GM23338 (cell line): ENCODE data around the gene TTLL13. TPM values are rescaled to one million over a fixed set of nuclear protein-coding genes. Genes with fewer than 3 reads are reported as not detected.
A peak's percentile ranks its signal among the peaks of the same experiment; 100 is the strongest.

Experiments
- ATAC-seq: fragments of 200-7000 bp; cut with Tn5 transposase; 3 replicates; pipeline ENCODE4 v1.9.1; 2020
- DNase-seq: peaks from one replicate; pipeline ENCODE4 v3.0.0-alpha.2; 2015; ENCODE audit warnings: low spot score
- H2AFZ ChIP-seq: fragments of 200-600 bp; sonication (generic); 2 replicates; pipeline ENCODE4 v1.8.0; 2016; ENCODE audit warnings: antibody characterized with exemption, mild to moderate bottlenecking, moderate library complexity
- H3F3A ChIP-seq: fragments of 200-600 bp; sonication (generic); replicated peaks from 2 replicates; pipeline ENCODE4 v1.8.0; 2017; ENCODE audit warnings: antibody characterized with exemption, mixed run types, low read depth
- H3K27ac ChIP-seq: fragments of 200-600 bp; sonication (generic); 2 replicates; pipeline ENCODE4 v1.6.1; 2016; ENCODE audit warnings: low read depth
- H3K27me3 ChIP-seq: fragments of 200-600 bp; sonication (generic); 2 replicates; pipeline ENCODE4 v1.8.0; 2016; ENCODE audit warnings: mild to moderate bottlenecking, mixed run types, moderate library complexity; ENCODE audit not compliant: insufficient read depth
- H3K36me3 ChIP-seq: fragments of 200-600 bp; sonication (generic); 2 replicates; pipeline ENCODE4 v1.8.0; 2016; ENCODE audit warnings: mild to moderate bottlenecking; ENCODE audit not compliant: insufficient read depth
- H3K4me1 ChIP-seq: fragments of 200-600 bp; sonication (generic); 2 replicates; pipeline ENCODE4 v1.8.0; 2016; ENCODE audit warnings: mild to moderate bottlenecking, moderate library complexity; ENCODE audit not compliant: insufficient read depth
- H3K4me2 ChIP-seq: fragments of 200-600 bp; sonication (generic); 2 replicates; pipeline ENCODE4 v1.7.1; 2017; ENCODE audit warnings: mixed run types
- H3K4me3 ChIP-seq: fragments of 200-600 bp; sonication (generic); 2 replicates; pipeline ENCODE4 v1.6.1; 2016; ENCODE audit warnings: mixed run types
- H3K79me2 ChIP-seq: fragments of 200-600 bp; sonication (generic); replicated peaks from 2 replicates; pipeline ENCODE4 v1.8.0; 2017; ENCODE audit warnings: mild to moderate bottlenecking; ENCODE audit not compliant: insufficient read depth
- H3K9me2 ChIP-seq: fragments of 200-600 bp; sonication (generic); 2 replicates; pipeline ENCODE4 v1.8.0; 2017; ENCODE audit not compliant: insufficient read depth
- H4K20me1 ChIP-seq: fragments of 200-600 bp; sonication (generic); replicated peaks from 2 replicates; pipeline ENCODE4 v1.8.0; 2017; ENCODE audit warnings: mild to moderate bottlenecking; ENCODE audit not compliant: insufficient read depth
- H3K27ac Mint-ChIP-seq: 2 replicates; pipeline ENCODE4 v1.8.0; 2020; ENCODE audit warnings: inconsistent platforms, mild to moderate bottlenecking, moderate library complexity, mixed read lengths
- H3K27me3 Mint-ChIP-seq: 3 replicates; pipeline ENCODE4 v1.8.0; 2022; ENCODE audit warnings: low read depth, mild to moderate bottlenecking, moderate library complexity, mixed read lengths, inconsistent platforms; ENCODE audit not compliant: insufficient read depth, poor library complexity
- H3K36me3 Mint-ChIP-seq: 3 replicates; pipeline ENCODE4 v1.8.0; 2021; ENCODE audit warnings: low read depth, mild to moderate bottlenecking, inconsistent platforms, moderate library complexity, mixed read lengths
- H3K4me1 Mint-ChIP-seq: 3 replicates; pipeline ENCODE4 v1.8.0; 2020; ENCODE audit warnings: mild to moderate bottlenecking, inconsistent platforms, mixed read lengths
- H3K4me3 Mint-ChIP-seq: 3 replicates; pipeline ENCODE4 v1.8.0; 2021; ENCODE audit warnings: moderate library complexity, mild to moderate bottlenecking, inconsistent platforms, mixed read lengths
- H3K9me3 Mint-ChIP-seq: 3 replicates; pipeline ENCODE4 v1.8.0; 2020; ENCODE audit warnings: moderate library complexity, mild to moderate bottlenecking, inconsistent platforms, mixed read lengths
- EZH2 ChIP-seq: fragments of 200-600 bp; sonication (generic); IDR thresholded peaks from one replicate; pipeline ENCODE4 v1.8.0; 2017; ENCODE audit warnings: antibody characterized with exemption, mild to moderate bottlenecking, low read depth; ENCODE audit not compliant: unreplicated experiment
- JUNB ChIP-seq: IDR thresholded peaks from one replicate; pipeline ENCODE4 v1.6.1; 2016; ENCODE audit warnings: antibody characterized with exemption; ENCODE audit not compliant: unreplicated experiment
- NANOG ChIP-seq: IDR thresholded peaks from 2 replicates; pipeline ENCODE4 v1.6.1; 2016; ENCODE audit warnings: antibody characterized with exemption, borderline replicate concordance
- POLR2AphosphoS5 ChIP-seq: IDR thresholded peaks from 2 replicates; pipeline ENCODE4 v1.6.1; 2016; ENCODE audit warnings: antibody characterized with exemption, low read depth
- ZNF331 ChIP-seq: fragments of 250-450 bp; sonication (Bioruptor Pico); IDR thresholded peaks from 2 replicates; pipeline ENCODE4 v1.5.0; 2020; ENCODE audit warnings: low read depth, mild to moderate bottlenecking, moderate library complexity
- polyA plus RNA-seq: library from polyadenylated mRNA; unstranded; fragments of >200 nt; fragmentation: Nextera tagmentation; extraction: Ambion mirVana; gene quantifications from 2 replicates; pipeline ENCODE4 v1.2.1, GENCODE V29; 2016
- total RNA-seq: library from RNA; depleted of rRNA; stranded (reverse); fragments of >200 nt; shearing (Covaris generic); gene quantifications from 2 replicates; pipeline ENCODE4 v1.2.3, GENCODE V29; 2014
- TF ChIP-seq, protein P1 (sequence below): fragments of 250-450 bp; sonication (Bioruptor Pico); IDR thresholded peaks from 2 replicates; pipeline ENCODE4 v1.5.0; 2020; ENCODE audit warnings: mild to moderate bottlenecking, moderate library complexity
- TF ChIP-seq, protein P2 (sequence below), 2 experiments: fragments of 200-600 bp in 1 of 2; sonication (generic) in 1 of 2; conservative IDR thresholded peaks; 2 replicates each; pipeline versions ENCODE4 v1.5.1 to v1.6.1; 2016 to 2017; ENCODE audit warnings: antibody characterized with exemption in 2 of 2, low read depth in 2 of 2, mild to moderate bottlenecking in 2 of 2, moderate library complexity in 1 of 2
- TF ChIP-seq, protein P3 (sequence below): IDR thresholded peaks from one replicate; pipeline ENCODE4 v1.6.1; 2018; ENCODE audit warnings: antibody characterized with exemption; ENCODE audit not compliant: unreplicated experiment

Gene TTLL13
- total and polyA plus RNA-seq, 2 experiments from 2014 or later: not detected

DNA sequence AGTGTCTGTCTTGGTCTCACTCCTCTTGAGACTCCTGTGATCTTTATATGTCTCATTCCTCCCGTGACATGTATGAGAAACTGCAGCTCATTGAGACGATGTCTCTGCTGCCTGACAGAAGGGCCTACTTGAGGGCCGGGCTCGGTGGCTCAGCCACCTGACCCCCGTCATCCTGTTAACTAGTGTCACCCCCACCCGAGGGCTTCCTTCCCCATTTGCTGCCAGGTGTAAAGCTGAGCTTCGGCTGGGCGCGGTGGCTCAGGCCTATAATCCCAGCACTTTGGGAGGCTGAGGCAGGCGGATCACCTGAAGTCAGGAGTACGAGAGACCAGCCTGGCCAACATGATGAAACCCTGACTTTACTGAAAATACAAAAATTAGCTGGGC is 35.5 kb upstream of the TTLL13 start:
- Mint-ChIP-seq H3K4me1 (peaks cover 19% of the 10 kb centered on the region), H3K27me3 (peaks cover 13% of the 10 kb centered on the region), H3K4me3 (no peak overlapping the region), H3K36me3 (peaks cover 6% of the 10 kb centered on the region; the same call in 2 of the 3 replicates), H3K9me3 (no peaks in the 10 kb centered on the region), H3K27ac (no peak overlapping the region; the same call in 1 of the 2 replicates)
- Histone ChIP-seq H3K79me2 (peaks cover 26% of the 10 kb centered on the region), H3K4me2 (no peak overlapping the region), H3K4me3 (no peak overlapping the region), H3K27ac (peak overlapping the region; percentile 78; the same call in 1 of the 2 replicates), H4K20me1 (peaks cover 13% of the 10 kb centered on the region), H2AFZ (no peak overlapping the region), H3K27me3 (no peaks in the 10 kb centered on the region), H3K9me2 (no peaks in the 10 kb centered on the region), H3F3A (no peaks in the 10 kb centered on the region), H3K4me1 (no peaks in the 10 kb centered on the region; the same call in 1 of the 2 replicates), H3K36me3 (0 out of 2 replicates have a peak, but pooled peaks cover 3% of the 10 kb centered on the region)
- ATAC-seq (no peak), DNase-seq (no peak)
- TF ChIP-seq, protein P1, sequence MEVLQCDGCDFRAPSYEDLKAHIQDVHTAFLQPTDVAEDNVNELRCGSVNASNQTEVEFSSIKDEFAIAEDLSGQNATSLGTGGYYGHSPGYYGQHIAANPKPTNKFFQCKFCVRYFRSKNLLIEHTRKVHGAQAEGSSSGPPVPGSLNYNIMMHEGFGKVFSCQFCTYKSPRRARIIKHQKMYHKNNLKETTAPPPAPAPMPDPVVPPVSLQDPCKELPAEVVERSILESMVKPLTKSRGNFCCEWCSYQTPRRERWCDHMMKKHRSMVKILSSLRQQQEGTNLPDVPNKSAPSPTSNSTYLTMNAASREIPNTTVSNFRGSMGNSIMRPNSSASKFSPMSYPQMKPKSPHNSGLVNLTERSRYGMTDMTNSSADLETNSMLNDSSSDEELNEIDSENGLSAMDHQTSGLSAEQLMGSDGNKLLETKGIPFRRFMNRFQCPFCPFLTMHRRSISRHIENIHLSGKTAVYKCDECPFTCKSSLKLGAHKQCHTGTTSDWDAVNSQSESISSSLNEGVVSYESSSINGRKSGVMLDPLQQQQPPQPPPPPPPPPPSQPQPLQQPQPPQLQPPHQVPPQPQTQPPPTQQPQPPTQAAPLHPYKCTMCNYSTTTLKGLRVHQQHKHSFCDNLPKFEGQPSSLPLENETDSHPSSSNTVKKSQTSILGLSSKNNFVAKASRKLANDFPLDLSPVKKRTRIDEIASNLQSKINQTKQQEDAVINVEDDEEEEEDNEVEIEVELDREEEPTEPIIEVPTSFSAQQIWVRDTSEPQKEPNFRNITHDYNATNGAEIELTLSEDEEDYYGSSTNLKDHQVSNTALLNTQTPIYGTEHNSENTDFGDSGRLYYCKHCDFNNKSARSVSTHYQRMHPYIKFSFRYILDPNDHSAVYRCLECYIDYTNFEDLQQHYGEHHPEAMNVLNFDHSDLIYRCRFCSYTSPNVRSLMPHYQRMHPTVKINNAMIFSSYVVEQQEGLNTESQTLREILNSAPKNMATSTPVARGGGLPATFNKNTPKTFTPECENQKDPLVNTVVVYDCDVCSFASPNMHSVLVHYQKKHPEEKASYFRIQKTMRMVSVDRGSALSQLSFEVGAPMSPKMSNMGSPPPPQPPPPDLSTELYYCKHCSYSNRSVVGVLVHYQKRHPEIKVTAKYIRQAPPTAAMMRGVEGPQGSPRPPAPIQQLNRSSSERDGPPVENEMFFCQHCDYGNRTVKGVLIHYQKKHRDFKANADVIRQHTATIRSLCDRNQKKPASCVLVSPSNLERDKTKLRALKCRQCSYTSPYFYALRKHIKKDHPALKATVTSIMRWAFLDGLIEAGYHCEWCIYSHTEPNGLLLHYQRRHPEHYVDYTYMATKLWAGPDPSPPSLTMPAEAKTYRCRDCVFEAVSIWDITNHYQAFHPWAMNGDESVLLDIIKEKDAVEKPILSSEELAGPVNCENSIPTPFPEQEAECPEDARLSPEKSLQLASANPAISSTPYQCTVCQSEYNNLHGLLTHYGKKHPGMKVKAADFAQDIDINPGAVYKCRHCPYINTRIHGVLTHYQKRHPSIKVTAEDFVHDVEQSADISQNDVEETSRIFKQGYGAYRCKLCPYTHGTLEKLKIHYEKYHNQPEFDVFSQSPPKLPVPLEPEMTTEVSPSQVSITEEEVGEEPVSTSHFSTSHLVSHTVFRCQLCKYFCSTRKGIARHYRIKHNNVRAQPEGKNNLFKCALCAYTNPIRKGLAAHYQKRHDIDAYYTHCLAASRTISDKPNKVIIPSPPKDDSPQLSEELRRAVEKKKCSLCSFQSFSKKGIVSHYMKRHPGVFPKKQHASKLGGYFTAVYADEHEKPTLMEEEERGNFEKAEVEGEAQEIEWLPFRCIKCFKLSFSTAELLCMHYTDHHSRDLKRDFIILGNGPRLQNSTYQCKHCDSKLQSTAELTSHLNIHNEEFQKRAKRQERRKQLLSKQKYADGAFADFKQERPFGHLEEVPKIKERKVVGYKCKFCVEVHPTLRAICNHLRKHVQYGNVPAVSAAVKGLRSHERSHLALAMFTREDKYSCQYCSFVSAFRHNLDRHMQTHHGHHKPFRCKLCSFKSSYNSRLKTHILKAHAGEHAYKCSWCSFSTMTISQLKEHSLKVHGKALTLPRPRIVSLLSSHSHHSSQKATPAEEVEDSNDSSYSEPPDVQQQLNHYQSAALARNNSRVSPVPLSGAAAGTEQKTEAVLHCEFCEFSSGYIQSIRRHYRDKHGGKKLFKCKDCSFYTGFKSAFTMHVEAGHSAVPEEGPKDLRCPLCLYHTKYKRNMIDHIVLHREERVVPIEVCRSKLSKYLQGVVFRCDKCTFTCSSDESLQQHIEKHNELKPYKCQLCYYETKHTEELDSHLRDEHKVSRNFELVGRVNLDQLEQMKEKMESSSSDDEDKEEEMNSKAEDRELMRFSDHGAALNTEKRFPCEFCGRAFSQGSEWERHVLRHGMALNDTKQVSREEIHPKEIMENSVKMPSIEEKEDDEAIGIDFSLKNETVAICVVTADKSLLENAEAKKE (CRISPR knock-in tag): no peak
- TF ChIP-seq ZNF331 (CRISPR knock-in tag) (no peak), POLR2AphosphoS5 (no peak), EZH2 (no peak), NANOG (no peak), JUNB (no peak)
- TF ChIP-seq, protein P2, sequence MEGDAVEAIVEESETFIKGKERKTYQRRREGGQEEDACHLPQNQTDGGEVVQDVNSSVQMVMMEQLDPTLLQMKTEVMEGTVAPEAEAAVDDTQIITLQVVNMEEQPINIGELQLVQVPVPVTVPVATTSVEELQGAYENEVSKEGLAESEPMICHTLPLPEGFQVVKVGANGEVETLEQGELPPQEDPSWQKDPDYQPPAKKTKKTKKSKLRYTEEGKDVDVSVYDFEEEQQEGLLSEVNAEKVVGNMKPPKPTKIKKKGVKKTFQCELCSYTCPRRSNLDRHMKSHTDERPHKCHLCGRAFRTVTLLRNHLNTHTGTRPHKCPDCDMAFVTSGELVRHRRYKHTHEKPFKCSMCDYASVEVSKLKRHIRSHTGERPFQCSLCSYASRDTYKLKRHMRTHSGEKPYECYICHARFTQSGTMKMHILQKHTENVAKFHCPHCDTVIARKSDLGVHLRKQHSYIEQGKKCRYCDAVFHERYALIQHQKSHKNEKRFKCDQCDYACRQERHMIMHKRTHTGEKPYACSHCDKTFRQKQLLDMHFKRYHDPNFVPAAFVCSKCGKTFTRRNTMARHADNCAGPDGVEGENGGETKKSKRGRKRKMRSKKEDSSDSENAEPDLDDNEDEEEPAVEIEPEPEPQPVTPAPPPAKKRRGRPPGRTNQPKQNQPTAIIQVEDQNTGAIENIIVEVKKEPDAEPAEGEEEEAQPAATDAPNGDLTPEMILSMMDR (conservative IDR thresholded peaks at IDR 0.05; ENCODE audit: low read depth in 2 of 2): no peak
- TF ChIP-seq, protein P3, sequence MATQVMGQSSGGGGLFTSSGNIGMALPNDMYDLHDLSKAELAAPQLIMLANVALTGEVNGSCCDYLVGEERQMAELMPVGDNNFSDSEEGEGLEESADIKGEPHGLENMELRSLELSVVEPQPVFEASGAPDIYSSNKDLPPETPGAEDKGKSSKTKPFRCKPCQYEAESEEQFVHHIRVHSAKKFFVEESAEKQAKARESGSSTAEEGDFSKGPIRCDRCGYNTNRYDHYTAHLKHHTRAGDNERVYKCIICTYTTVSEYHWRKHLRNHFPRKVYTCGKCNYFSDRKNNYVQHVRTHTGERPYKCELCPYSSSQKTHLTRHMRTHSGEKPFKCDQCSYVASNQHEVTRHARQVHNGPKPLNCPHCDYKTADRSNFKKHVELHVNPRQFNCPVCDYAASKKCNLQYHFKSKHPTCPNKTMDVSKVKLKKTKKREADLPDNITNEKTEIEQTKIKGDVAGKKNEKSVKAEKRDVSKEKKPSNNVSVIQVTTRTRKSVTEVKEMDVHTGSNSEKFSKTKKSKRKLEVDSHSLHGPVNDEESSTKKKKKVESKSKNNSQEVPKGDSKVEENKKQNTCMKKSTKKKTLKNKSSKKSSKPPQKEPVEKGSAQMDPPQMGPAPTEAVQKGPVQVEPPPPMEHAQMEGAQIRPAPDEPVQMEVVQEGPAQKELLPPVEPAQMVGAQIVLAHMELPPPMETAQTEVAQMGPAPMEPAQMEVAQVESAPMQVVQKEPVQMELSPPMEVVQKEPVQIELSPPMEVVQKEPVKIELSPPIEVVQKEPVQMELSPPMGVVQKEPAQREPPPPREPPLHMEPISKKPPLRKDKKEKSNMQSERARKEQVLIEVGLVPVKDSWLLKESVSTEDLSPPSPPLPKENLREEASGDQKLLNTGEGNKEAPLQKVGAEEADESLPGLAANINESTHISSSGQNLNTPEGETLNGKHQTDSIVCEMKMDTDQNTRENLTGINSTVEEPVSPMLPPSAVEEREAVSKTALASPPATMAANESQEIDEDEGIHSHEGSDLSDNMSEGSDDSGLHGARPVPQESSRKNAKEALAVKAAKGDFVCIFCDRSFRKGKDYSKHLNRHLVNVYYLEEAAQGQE: no peak
